Measurements from ENCODE around the gene MIOS. TPM values are rescaled to one million over a fixed set of nuclear protein-coding genes. Genes with fewer than 3 reads are reported as not detected.

Gene MIOS
- total RNA-seq, 1 donor from 2014 or later = 28.4 TPM

DNA sequence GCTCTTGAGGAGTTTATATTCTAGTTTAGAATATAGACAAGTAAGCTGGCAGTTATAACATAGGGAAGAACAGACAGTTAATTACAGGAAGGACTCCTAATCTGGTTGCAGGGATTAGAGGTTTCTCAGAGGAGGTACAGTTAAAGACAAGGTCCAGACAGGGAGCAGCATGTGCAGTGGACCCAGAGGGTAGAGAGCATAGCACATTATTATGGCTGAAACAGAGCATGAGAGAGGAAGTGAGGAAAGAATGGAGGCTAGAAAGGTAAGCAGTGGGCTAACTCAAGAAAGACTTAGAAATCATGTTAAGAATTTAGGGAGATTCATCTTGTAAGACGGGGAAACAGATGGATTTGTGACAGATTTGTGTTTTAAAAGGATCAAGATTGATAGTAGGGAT is 9.7 kb downstream of the MIOS start:
- ATAC-seq (no peak), DNase-seq (no peak)
- intact Hi-C loops (cut with micrococcal nuclease) = no loop called here

DNA sequence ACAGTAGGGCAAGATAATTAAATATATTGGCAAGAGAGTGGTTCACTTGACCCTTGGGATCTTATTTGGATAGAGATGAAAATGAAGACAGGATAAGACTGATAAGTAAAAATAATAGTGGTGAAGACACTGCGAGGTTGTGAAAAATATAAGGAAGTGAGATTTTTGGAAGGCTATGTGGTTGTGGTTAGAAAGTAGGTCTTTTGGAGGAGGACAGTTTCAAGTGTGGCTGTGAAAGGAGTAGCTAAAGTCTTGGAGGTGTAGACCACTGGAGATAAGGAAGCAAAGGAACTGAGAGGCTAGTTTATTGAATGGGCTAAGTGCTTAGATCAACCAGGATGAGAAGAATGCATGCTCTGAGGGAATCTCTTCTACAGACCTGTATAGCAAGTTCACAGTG is 11.2 kb downstream of the MIOS start:
- intact Hi-C loops (cut with micrococcal nuclease) = no loop called here
- ATAC-seq = no peak
- DNase-seq = no peak

DNA sequence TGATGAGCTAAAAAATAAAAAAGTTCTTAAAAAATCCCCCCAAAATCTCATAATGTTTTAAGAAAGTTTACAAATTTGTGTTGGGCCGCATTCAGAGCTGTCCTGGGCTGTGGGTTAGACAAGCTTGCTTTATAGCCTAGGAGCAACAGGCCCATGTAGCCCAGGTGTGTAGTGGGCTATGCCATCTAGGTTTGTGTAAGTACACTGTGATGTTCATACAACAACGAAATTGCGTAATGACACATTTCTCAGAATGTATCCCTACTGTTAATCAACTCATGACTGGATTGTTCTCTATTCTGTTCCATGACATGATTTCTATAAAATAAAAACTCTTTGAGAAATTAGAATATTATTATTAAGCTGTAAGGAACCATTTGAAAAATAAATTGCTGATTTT is 13.0 kb downstream of the MIOS start:
- intact Hi-C loops (cut with micrococcal nuclease) = no loop called here
- DNase-seq (no peak), ATAC-seq (no peak)

DNA sequence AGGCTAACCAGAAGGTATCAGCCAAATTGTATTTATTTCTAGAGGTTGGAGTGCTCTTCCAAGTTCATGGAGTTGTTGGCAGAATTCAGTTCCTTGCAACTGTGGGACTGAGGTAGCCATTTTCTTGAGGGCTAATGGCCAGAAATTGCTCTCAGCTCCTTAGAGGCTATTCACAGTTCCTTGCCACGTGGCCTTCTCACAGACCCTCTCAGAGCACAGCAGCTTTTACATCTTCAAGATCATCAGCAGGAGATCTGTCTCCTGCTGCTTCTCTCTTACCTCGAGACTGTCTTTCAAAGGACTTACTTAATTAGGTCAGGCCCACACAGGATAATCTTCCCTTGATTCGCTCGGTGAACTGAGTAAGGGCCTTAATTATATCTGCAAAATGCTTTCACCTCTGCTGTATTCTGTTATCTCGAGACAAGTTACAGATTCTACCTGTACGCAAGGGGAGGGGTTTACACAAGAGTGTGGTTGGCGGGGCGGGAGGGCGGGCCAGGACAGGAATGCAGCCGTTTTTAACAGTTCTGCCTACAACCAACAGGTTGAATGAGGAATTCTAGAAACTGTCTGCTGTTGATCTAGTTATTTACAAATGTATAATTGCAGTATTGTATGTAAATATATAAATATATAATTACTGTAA is 15.0 kb downstream of the MIOS start:
- DNase-seq = no peak
- ATAC-seq = no peak
- intact Hi-C loops (cut with micrococcal nuclease) = no loop called here

DNA sequence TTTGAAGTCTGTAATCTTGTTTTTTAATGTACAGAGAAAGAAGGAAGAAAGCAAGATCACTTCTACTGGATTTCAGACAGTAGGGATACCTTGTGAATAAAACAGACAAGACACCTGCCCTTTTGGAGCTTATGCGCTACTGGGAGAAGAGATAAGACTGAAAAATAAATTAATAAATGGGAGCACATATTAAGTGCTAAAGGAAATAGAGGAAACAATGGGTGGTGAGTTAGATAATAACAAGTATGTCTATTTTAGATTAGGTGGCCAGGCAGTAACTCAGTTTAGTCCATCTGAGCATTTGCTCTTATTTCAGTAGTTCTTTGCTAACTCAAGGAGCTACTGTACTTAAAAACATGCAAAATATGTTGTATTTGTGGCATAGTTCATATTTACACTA is 15.9 kb downstream of the MIOS start:
- intact Hi-C loops (cut with micrococcal nuclease) = no loop called here
- no peak for DNase-seq

DNA sequence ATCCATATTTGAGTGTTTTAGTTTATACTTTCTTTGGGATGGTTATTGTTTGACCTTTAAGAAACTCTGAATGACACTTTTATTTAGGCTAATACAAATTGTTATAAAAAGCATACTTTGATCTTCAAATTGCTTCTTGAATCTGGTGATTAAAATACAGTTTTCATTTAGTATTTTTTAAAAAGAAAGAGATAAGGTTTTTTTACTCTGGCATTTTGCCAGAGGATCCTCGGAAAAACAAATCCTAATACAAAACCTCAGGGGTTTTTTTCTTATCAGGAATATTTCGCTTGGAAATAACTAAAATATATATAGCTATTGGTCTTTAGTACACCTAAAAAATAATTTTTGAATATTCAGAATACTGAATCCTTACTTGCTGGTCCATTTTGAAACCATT is 17.0 kb downstream of the MIOS start:
- intact Hi-C loops (cut with micrococcal nuclease) = no loop called here
- no peak for DNase-seq
- no peak for ATAC-seq

More for the DNA sequence above, 15.9 kb downstream of the MIOS start:
- no peak for ATAC-seq

DNA sequence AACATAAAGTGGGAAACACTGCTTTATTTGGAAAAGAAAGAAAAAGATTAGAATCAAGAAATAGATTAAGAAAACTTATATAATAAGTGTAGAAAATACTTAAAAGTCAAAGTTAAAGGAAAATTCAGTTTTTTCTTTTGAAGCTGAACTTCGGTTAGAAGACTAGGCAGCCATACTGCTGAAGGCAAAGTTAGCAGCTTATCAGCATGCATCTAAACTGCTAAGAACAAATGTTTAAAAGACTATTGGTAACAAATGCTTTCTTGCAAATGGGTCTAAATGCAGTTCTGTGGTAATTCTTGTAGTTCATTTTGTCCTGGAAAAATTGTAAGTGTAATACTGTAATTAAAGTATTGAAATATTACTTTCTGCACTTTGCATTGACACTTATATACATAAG is 18.0 kb downstream of the MIOS start:
- DNase-seq (no peak), ATAC-seq (no peak)
- intact Hi-C loops (cut with micrococcal nuclease) = loop anchor here (5.0 kb wide), 1 partner anchor 713 kb away; no protein-coding TSS in a partner anchor

DNA sequence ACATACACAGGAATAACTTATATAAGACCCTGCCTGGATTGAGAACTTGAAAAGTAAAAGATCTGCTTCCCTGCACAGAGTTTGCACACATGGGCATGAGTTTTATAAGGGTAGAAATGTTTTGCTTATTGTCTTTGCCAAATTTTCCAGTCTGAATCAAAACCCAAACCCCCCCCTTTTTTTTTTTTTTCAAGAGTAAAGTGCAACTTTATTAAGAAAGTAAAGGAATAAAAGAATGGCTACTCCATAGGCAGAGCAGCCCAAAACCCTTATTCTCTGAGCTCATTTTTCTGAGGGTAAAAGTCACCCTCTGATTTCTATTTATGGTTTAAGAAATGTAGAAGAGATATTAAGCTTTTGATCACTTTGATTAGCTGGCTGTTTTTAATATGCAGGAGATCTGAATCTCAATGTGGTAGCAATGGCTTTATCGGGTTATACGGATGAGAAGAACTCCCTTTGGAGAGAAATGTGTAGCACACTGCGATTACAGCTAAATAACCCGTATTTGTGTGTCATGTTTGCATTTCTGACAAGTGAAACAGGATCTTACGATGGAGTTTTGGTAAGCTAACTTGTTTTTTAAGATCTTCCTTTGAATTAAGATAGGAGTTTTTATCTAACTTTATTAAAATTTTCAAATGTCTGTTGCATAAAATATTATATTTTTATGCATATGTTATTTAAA is 18.7 kb downstream of the MIOS start:
- intact Hi-C loops (cut with micrococcal nuclease) = loop anchor here (5.0 kb wide), 1 partner anchor 712 kb away; no protein-coding TSS in a partner anchor
- ATAC-seq (no peak), DNase-seq (no peak)

DNA sequence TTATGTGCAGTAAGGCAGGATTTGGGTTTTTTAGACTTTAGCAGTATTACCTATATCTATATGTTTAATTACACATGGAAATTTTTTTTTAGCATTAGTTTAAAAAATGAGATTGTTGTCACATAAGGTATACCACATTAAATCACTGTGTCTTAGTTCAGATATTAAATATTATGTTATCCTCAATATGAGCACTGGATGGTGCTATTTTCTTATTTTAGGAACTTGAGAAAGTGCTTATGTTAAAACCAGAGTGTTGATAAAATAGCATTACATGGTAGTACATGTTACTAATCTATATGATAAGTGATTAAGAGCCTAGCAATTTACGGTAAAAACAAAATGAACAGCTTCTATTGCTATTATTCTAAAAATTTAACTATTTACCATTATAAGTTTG is 28.8 kb downstream of the MIOS start:
- intact Hi-C loops (cut with micrococcal nuclease) = loop anchor here (10.0 kb wide), 1 partner anchor 629 kb away; no protein-coding TSS in a partner anchor
- no peak for DNase-seq
- ATAC-seq = no peak

DNA sequence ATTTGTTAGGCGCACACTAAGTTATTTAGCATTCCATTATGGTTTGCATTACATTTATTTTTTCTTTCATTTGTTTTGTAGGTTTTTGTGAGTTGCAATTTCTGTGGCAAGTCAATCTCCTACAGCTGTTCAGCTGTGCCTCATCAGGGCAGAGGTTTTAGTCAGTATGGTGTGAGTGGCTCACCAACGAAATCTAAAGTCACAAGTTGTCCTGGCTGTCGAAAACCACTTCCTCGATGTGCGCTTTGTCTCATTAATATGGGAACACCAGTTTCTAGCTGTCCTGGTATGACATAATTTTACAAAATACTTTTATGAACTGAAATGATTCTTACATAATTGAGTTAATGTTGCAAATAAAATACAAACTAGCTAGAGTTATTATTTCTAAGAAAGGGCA is 29.5 kb downstream of the MIOS start:
- no peak for ATAC-seq
- intact Hi-C loops (cut with micrococcal nuclease) = loop anchor here (10.0 kb wide), 1 partner anchor 629 kb away; no protein-coding TSS in a partner anchor
- no peak for DNase-seq

DNA sequence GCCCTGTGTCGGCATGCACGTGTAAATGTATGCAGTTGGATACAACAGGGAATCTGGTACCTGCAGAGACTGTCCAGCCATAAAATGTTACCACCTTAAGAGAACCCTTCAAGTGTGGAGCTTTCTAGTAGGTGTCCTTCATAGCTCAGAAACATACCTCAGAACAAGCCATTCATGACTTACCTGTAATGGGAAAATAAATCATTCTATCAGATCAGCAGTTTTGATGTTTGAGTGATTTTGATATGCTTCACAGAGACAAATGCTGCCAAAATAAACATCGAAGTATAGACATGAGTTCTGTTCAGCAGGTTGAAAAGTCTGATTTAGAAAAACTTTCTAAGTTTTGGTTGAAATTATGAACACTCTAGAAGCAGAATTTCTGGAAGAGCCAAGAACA is 40.3 kb downstream of the MIOS start:
- intact Hi-C loops (cut with micrococcal nuclease) = no loop called here
- DNase-seq = no peak
- ATAC-seq = no peak

DNA sequence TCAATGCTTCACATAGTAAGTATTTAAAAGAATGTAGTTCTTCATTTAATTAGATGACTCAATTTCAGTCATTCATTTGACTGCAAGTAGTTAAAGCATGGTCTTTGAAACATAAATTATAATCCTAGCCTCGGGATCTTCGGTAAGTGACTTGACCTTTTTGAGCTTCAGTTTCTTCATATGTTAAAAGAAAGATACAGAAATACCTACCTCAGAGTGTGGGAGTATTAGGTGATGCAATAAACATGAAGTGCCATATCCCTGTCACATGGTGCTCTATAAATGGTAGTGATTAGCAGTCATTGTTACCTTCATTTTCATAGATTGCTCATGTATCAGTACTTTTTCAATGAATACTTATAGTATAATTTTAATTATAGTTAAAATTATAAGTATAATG is 42.6 kb downstream of the MIOS start:
- intact Hi-C loops (cut with micrococcal nuclease) = no loop called here
- DNase-seq = no peak
- no peak for ATAC-seq

DNA sequence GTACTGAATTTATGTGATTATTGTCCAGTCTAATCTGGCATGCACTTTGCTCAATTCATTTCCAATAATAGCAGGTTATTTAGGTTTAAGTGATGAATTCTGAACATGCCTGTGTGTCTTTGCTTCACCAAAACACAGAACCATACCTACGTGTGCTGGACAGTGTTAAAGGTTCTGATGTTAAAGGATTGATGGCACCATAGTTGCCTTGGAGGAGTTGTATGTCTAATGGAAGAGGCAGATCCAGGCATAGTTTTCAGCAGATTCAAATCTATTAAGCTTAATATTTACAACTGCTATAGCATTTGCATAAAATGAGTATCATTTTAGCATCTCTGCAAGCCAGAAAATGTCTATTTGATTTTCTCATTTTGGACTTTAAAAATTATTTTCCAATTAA is 45.8 kb downstream of the MIOS start:
- no peak for DNase-seq
- intact Hi-C loops (cut with micrococcal nuclease) = no loop called here
- no peak for ATAC-seq

DNA sequence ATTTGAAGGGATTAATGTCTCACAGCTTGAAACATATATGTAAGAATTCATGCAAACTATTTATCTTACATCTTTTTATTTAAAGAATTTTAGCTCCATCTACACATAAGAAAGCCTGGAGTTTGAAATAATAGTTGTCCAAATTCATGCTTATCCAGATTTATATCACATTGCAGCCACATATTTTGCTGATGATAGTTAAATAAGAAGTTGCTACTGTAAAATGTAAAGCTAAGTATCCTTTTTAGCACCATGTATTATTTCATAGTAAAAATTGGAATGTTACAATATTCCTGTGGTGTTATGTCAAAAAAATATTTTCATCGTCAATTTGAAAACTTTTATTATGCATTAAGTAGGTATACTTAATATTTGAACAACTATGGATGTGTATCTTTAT is 46.5 kb downstream of the MIOS start:
- intact Hi-C loops (cut with micrococcal nuclease) = no loop called here
- ATAC-seq = no peak
- no peak for DNase-seq

DNA sequence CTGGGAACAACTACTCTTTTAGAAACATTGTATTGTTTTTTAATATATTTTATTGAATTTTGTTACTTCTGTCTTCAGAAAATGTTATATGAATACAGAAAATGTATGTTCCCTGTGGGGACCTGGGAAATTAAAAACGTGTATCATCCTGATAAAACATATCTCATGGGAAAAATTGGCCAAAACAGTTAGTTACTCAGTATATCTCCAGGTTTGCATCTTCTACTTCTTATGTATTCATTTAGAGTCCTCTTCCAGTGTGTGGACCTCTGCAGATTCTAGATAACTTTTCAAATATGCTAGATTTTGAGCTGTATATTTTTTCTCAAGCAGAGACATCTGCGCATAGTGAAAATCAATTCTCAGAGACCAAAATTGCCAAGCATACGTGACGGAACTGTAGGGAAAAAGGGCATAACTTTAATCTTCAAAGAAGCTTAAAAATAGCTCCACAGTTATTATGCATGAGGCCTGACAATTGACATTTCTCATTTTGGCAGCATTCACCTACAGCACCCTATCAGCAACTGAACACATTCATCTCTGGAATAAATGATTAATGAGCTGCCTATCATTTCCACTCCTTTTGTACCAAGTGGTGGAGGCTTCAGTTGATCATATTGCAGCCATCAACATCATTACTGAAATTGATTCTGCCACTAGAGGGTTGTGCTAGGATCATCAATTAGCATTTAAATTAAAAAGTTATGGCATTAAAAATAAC is 47.5 kb downstream of the MIOS start:
- no peak for ATAC-seq
- intact Hi-C loops (cut with micrococcal nuclease) = no loop called here

DNA sequence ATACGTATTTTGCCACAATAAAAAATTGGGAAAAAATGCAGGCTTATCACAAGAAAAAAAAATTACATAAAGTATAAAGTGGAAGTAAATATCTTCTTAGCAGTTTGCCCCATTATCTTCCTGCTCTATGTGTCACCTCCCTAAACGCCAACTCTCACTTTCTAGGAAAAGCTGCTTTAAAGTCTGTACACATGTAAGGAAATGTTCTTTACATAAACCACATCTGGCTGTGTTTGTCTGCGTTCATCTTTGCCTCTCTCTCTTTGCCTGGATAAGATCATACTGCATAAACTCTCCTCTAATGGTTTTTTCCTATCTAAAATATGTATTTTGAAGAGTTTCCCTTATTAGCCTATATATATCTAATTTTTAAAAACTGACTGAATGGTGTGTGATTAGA is 50.9 kb downstream of the MIOS start:
- intact Hi-C loops (cut with micrococcal nuclease) = no loop called here
- ATAC-seq (no peak), DNase-seq (no peak)

More for the DNA sequence above, 47.5 kb downstream of the MIOS start:
- DNase-seq = no peak

DNA sequence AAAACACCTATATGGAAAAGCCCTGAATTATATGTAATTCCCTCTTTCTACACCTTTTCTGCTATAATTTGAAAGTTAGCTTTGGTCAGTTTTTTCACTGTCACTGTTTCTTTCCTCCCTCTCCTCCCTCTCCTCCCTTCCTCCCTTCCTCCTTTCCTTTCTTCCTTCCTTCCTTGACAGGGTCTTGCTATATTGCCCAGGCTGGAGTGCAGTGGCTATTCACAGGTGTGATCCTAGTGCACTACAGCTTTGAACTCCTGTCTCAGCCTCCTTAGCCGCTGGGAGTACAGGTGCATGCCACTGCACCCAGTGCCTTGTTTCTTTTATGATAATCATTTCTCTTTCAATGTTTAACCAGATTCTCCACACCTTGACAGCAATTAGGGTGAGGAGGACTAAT is 51.7 kb downstream of the MIOS start:
- ATAC-seq = no peak
- intact Hi-C loops (cut with micrococcal nuclease) = no loop called here
- DNase-seq = no peak

DNA sequence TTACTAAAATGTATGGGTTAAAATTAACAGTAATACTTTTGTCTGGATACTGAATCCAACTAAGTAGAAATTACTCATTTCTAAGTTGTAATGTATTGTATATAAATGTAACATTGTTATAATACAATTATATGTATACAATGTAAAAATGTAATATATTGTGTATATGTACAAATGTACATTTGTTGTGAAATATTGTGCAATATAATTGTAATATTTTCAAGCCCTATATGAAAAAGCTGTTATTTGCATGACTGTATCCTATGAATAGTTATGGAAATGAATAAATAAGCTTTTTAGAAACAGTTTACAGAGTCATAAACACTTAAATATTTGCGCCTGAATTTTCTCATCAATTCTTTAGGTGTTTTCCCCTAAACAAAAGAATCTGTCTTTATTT is 53.6 kb downstream of the MIOS start:
- DNase-seq = no peak
- intact Hi-C loops (cut with micrococcal nuclease) = no loop called here
- ATAC-seq = no peak

DNA sequence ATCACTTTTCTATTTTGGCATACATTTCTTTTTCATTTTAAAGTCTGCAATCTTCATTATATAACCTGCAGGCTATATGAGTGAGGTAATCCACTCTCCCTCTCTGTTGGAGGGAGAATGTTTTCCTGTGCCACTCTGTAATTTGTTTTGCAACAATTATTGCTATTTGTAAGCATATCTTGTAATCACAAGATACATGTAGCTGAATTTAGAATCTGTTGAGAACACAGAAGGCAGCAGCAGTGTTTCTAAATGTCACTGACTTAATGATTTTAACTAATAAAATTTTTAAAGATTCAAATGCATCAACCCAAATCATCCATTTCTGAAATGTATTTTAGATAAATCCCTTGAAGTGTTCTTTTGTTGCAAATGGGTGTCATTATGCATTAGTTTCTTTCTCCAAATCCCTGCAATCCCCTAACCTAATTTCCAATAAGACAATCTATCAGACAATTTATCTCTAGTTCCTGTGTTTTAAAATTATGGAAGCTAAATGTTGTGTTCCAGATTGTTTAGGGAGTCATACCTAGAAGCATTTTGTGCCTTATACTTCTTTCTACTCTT is 54.0 kb downstream of the MIOS start:
- no peak for DNase-seq
- intact Hi-C loops (cut with micrococcal nuclease) = no loop called here
- no peak for ATAC-seq

DNA sequence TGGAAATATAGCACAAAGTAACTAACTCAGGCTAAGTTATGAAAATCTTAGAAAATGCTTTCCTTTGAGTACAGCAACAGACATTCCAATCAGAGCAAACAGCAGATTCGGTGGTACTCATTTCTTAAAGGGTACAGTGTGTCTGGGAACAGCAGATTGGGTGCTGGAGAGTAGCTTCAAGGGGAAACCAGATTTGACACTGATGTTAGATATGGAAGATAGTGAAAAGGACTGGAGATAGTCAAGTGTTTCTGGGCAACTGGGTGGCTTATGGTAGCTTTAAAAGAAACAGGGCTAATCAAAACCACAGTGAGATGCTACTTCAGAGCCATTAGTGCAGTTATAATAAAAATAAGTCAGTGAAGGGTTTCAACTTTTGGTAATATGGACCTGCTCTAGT is 61.8 kb downstream of the MIOS start:
- no peak for DNase-seq
- intact Hi-C loops (cut with micrococcal nuclease) = no loop called here
- ATAC-seq = no peak
